Stomach (tissue), 9 donors: ENCODE data around the gene SAXO1. TPM values are rescaled to one million over a fixed set of nuclear protein-coding genes. Genes with fewer than 3 reads are reported as not detected.

ENCODE experiments used
- DNase-seq, 2 donors: peaks; one replicate each; pipeline versions ENCODE4 v3.0.0 to v3.0.0-alpha.2; 2013 to 2019
- H3K27ac ChIP-seq, 5 donors: fragments of 200-600 bp in 4 of 5; sonication (generic) in 4 of 5; one replicate each; pipeline ENCODE4 v1.5.1; 2013 to 2019; ENCODE audit warnings: mild to moderate bottlenecking in 1 of 5, moderate library complexity in 1 of 5
- H3K27me3 ChIP-seq, 3 donors: fragments of 200-600 bp; sonication (generic); one replicate each; pipeline ENCODE4 v1.5.1; 2017 to 2019; ENCODE audit warnings: mixed run types in 1 of 3
- H3K36me3 ChIP-seq, 4 donors: fragments of 200-600 bp; sonication (generic); 1 replicate in 3 of 4; 2 replicates in 1 of 4; pipeline ENCODE4 v1.5.1; 2016 to 2019
- H3K4me1 ChIP-seq, 4 donors: fragments of 200-600 bp; sonication (generic); one replicate each; pipeline ENCODE4 v1.5.1; 2016 to 2019
- H3K4me3 ChIP-seq, 4 donors: fragments of 200-600 bp; sonication (generic) in 3 of 4; one replicate each; pipeline ENCODE4 v1.5.1; 2016 to 2019; ENCODE audit warnings: mild to moderate bottlenecking in 1 of 4
- H3K9me3 ChIP-seq, 4 donors: fragments of 200-600 bp; sonication (generic); one replicate each; pipeline ENCODE4 v1.5.1; 2016 to 2019
- CTCF ChIP-seq, 7 experiments: fragments of 450-650 bp in 4 of 7; fragments of 200-600 bp in 3 of 7; sonication (generic) in 3 of 7; IDR thresholded peaks; one replicate each; pipeline ENCODE4 v1.5.1; 2016 to 2019; ENCODE audit warnings: antibody characterized with exemption in 7 of 7, control low read depth in 2 of 7, mild to moderate bottlenecking in 1 of 7
- EP300 ChIP-seq: sonication (generic); formaldehyde crosslinking; IDR thresholded peaks from one replicate; pipeline ENCODE4 v1.6.1; 2017; ENCODE audit warnings: antibody characterized with exemption
- POLR2A ChIP-seq, 4 donors: fragments of 450-650 bp; IDR thresholded peaks; one replicate each; pipeline ENCODE4 v1.6.1; 2016; ENCODE audit warnings: antibody characterized with exemption in 4 of 4, control low read depth in 2 of 4, mild to moderate bottlenecking in 1 of 4, moderate library complexity in 1 of 4
- POLR2AphosphoS5 ChIP-seq, 3 donors: sonication (generic); formaldehyde crosslinking; IDR thresholded peaks; one replicate each; pipeline ENCODE4 v1.6.1; 2016; ENCODE audit warnings: antibody characterized with exemption in 3 of 3
- WGBS, 5 donors: extraction: QIAGEN DNeasy Blood & Tissue Kit in 3 of 5; methylation state at CpG; one replicate each; pipeline versions ENCODE4 v1.1.5 to v1.1.7; 2013 to 2018; 5-methylcytosine and 5-hydroxymethylcytosine counted together
- intact Hi-C: fragments of 100-400 bp; cut with DNase I; formaldehyde crosslinking; loops from one replicate; pipeline ENCODE4 v1.15.1; 2023; ENCODE audit warnings: low total_unique reads
- polyA plus RNA-seq, 3 donors: library from polyadenylated mRNA; stranded (reverse); fragments of 200-250 nt; gene quantifications; one replicate each; pipeline ENCODE4 v1.2.3, GENCODE V29; 2013
- total RNA-seq, 5 donors: library from RNA; depleted of rRNA; stranded (reverse); fragments of >200 nt; gene quantifications; one replicate each; pipeline versions ENCODE4 v1.1.0 to v1.2.3, GENCODE V29; 2014 to 2016
- donor health status: healthy with polysubstance abuse.
- donor health status: Bipolar disorder and iron deficiency.
- donor health status: healthy.

Gene SAXO1
- total and polyA plus RNA-seq, 8 donors, result 0.03 to 4.7 (median 0.12) TPM; not detected in 4

- Histone ChIP-seq H3K9me3 (no peaks in the 10 kb centered on the region), H3K27me3 (no peaks in the 10 kb centered on the region), H3K4me1 (peaks cover 0 to 9% (median 3%) of the 10 kb centered on the region in 4 donors), H3K36me3 (no peaks in the 10 kb centered on the region), H3K27ac (no peak overlapping the region), H3K4me3 (no peak overlapping the region)
- intact Hi-C loops, result no loop called here
- no peak for DNase-seq
- 91 to 94% (median 93%) methylated on average over 4 to 6 of the region's 6 CpGs for WGBS, 5 donors
- TF ChIP-seq POLR2A (IDR thresholded peaks at IDR 0.05), result no peak
- no peak for TF ChIP-seq CTCF (IDR thresholded peaks at IDR 0.05)
- TF ChIP-seq EP300, result no peak
- no peak for TF ChIP-seq POLR2AphosphoS5 (IDR thresholded peaks at IDR 0.05)
These were observed 109.2 kb downstream of the SAXO1 start for GRCh38 chr9:18923671-18924430.

DNA sequence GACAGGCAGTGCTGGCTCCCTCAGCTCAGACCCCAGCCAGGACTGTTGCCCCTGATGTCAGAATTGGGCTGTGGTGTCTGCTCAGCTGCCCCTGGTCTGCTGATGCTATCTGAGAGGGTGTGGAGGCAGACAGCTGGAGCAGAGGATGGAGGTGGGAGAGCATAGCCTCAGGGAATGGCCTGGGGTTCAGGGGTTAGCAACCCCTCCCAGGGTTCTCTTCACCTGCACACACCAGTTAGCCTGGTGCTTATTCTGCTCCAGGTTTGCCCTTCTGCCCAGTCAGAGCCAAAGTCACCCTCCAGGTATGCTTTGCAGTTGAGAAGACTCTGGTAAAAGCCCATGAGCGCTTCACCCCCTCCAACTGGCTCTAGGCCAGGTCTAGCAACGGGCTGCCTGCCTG is 109.8 kb downstream of the SAXO1 start:
- Histone ChIP-seq H3K9me3 (no peaks in the 10 kb centered on the region), H3K4me3 (no peak overlapping the region), H3K27me3 (no peaks in the 10 kb centered on the region), H3K4me1 (peaks cover 0 to 9% (median 3%) of the 10 kb centered on the region in 4 donors), H3K27ac (no peak overlapping the region), H3K36me3 (no peaks in the 10 kb centered on the region)
- intact Hi-C loops, result no loop called here
- 37 to 55% (median 45%) methylated on average over 2 of the region's 2 CpGs for WGBS, 5 donors
- no peak for DNase-seq
- TF ChIP-seq POLR2A (IDR thresholded peaks at IDR 0.05), result no peak
- TF ChIP-seq CTCF (IDR thresholded peaks at IDR 0.05), result no peak
- no peak for TF ChIP-seq EP300
- TF ChIP-seq POLR2AphosphoS5 (IDR thresholded peaks at IDR 0.05), result no peak

DNA sequence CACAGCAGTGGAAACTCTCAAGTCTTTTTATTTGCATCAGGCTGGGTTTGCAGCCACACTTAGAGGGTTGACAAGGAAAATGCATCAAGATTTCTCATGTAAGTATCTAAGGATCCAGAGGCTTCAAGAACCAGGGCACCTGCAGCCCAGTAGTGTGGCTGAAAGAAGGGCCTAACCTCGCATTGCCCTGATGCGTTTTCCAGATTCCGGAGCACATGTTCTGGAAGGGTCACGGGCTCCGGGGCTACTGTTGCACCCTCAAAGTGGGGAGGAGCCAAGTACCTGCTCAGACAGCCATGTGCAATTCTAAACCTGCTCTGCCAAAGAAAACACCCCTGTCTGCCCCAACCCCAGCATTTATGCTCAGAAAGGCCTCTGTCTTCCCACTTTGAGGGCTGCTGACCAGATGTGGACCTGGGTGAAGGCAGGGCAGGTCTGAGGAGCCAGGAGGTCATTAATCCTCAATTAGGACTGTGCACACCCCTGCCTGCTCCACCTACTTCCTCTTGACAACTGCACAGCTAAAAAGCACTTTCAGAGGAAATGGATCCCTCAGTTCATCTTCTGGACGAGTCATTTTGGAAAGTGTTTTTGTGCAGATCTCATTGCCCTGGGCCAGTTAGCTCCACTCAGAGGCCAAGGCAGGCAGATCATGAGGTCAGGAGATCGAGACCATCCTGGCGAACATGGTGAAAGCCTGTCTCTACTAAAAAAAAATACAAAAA is 110.7 kb downstream of the SAXO1 start:
- Histone ChIP-seq H3K27me3 (no peaks in the 10 kb centered on the region), H3K9me3 (no peaks in the 10 kb centered on the region), H3K27ac (no peak overlapping the region), H3K4me1 (peaks cover 0 to 9% (median 3%) of the 10 kb centered on the region in 4 donors), H3K4me3 (no peak overlapping the region), H3K36me3 (no peaks in the 10 kb centered on the region)
- intact Hi-C loops, result no loop called here
- TF ChIP-seq POLR2AphosphoS5 (IDR thresholded peaks at IDR 0.05), result no peak
- TF ChIP-seq POLR2A (IDR thresholded peaks at IDR 0.05), result no peak
- no peak for TF ChIP-seq CTCF (IDR thresholded peaks at IDR 0.05)
- no peak for TF ChIP-seq EP300
- no peak for DNase-seq
- WGBS, 5 donors, result 82 to 92% (median 86%) methylated on average over 8 of the region's 8 CpGs

DNA sequence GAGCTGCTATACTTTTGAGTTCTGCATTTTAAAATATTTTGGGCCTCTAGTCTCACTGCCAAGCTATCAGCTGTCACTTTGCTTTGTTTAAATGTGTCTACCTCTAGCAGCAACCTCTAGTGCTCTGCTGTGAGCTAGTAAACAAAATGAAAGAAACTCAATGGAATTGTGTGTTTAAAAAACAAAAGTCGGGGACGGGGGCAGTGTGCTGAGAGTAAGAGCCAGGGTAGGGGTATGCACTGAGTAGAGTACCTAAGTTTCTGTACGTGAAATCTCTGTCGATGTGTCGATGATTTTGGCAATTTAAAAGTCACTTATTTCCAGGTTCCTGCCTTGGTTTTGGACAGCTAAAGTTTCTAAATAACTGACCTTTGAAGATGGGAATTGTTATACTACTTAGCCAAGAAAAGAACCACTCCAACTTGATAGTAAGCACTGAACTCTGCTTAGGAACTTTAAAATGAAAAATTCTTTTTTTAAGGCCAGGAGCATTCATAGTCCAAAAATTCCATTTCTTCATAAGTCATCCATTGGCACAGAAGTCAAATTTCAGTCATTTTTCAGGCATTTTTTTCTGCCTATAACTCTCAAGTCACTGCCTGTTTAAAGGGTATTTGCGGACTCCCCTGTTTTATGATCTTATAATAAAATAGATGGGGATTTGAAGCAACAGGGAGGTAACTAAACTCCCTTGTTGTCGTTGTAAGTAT is 111.5 kb downstream of the SAXO1 start:
- H3K4me1 ChIP-seq, result peaks cover 0 to 9% (median 3%) of the 10 kb centered on the region in 4 donors
- intact Hi-C loops, result no loop called here
- 77 to 87% (median 80%) methylated on average over 7 of the region's 7 CpGs for WGBS, 5 donors
- H3K36me3 ChIP-seq, result no peaks in the 10 kb centered on the region
- no peaks in the 10 kb centered on the region for H3K9me3 ChIP-seq
- no peak for DNase-seq
- H3K4me3 ChIP-seq, result no peak overlapping the region
- TF ChIP-seq EP300 (no peak), POLR2AphosphoS5 (IDR thresholded peaks at IDR 0.05) (no peak), CTCF (IDR thresholded peaks at IDR 0.05) (no peak), POLR2A (IDR thresholded peaks at IDR 0.05) (no peak)
- H3K27me3 ChIP-seq, result no peaks in the 10 kb centered on the region
- no peak overlapping the region for H3K27ac ChIP-seq
